ENCODE results near the gene PPP1R16B. TPM values are rescaled to one million over a fixed set of nuclear protein-coding genes. Genes with fewer than 3 reads are reported as not detected.

PPP1R16B gene
- total RNA-seq, 6 donors from 2014 or later = 7.4 to 16.8 (median 8.8) TPM

- Histone ChIP-seq H3K36me3 (no peaks in the 10 kb centered on the region), H3K9me3 (no peaks in the 10 kb centered on the region), H3K4me3 (no peak overlapping the region), H3K27me3 (no peaks in the 10 kb centered on the region), H3K27ac (no peak overlapping the region), H3K4me1 (peaks cover 0 to 10% (median 0%) of the 10 kb centered on the region in 4 donors)
- ATAC-seq (ENCODE audit: low FRiP score in 2 of 2) = no peak
- DNase-seq = no peak
- 79 to 83% methylated on average over 3 to 4 of the region's 4 CpGs for WGBS, 2 donors
- TF ChIP-seq EP300 (IDR thresholded peaks at IDR 0.05) (no peak), POLR2AphosphoS5 (IDR thresholded peaks at IDR 0.05) (no peak)
Observed at GRCh38 chr20:38844963-38845362, 39.5 kb downstream of the PPP1R16B start.

GRCh38 chr20:38847840-38848239 is 42.3 kb downstream of the PPP1R16B start:
- no peak for ATAC-seq (ENCODE audit: low FRiP score in 2 of 2)
- TF ChIP-seq POLR2AphosphoS5 (IDR thresholded peaks at IDR 0.05) = no peak
- TF ChIP-seq EP300 (IDR thresholded peaks at IDR 0.05) = no peak
- no peak for TF ChIP-seq POLR2A (IDR thresholded peaks at IDR 0.05)
- no peak for TF ChIP-seq CTCF (IDR thresholded peaks at IDR 0.05)

GRCh38 chr20:38853759-38854158 is 48.3 kb downstream of the PPP1R16B start:
- Histone ChIP-seq H3K36me3 (no peaks in the 10 kb centered on the region), H3K4me3 (no peak overlapping the region), H3K27me3 (no peaks in the 10 kb centered on the region), H3K9me3 (no peaks in the 10 kb centered on the region), H3K4me1 (no peaks in the 10 kb centered on the region), H3K27ac (no peak overlapping the region)
- ATAC-seq (ENCODE audit: low FRiP score in 2 of 2) = no peak
- 94 to 95% methylated on average over 8 of the region's 8 CpGs for WGBS, 2 donors
- no peak for DNase-seq
- TF ChIP-seq POLR2A (IDR thresholded peaks at IDR 0.05) (no peak), POLR2AphosphoS5 (IDR thresholded peaks at IDR 0.05) (no peak), CTCF (IDR thresholded peaks at IDR 0.05) (no peak), EP300 (IDR thresholded peaks at IDR 0.05) (no peak)

More at GRCh38 chr20:38847840-38848239, 42.3 kb downstream of the PPP1R16B start:
- no peaks in the 10 kb centered on the region for H3K36me3 ChIP-seq
- WGBS, 2 donors = 63 to 84% methylated on average over 1 of the region's 1 CpG
- no peaks in the 10 kb centered on the region for H3K27me3 ChIP-seq
- no peak for DNase-seq
- peaks cover 0 to 3% (median 0%) of the 10 kb centered on the region in 4 donors for H3K4me1 ChIP-seq
- H3K4me3 ChIP-seq = no peak overlapping the region
- no peak overlapping the region for H3K27ac ChIP-seq
- H3K9me3 ChIP-seq = no peaks in the 10 kb centered on the region

- Histone ChIP-seq H3K27ac (no peak overlapping the region), H3K4me3 (no peak overlapping the region), H3K4me1 (no peaks in the 10 kb centered on the region), H3K36me3 (no peaks in the 10 kb centered on the region), H3K9me3 (no peaks in the 10 kb centered on the region), H3K27me3 (no peaks in the 10 kb centered on the region)
- ATAC-seq (ENCODE audit: low FRiP score in 2 of 2) (no peak), DNase-seq (no peak)
- 80 to 84% methylated on average over 3 of the region's 3 CpGs for WGBS, 2 donors
- TF ChIP-seq EP300 (IDR thresholded peaks at IDR 0.05) (no peak), POLR2AphosphoS5 (IDR thresholded peaks at IDR 0.05) (no peak), CTCF (IDR thresholded peaks at IDR 0.05) (no peak), POLR2A (IDR thresholded peaks at IDR 0.05) (no peak)
Observed at GRCh38 chr20:38854654-38855066, 49.2 kb downstream of the PPP1R16B start.

- Histone ChIP-seq H3K4me1 (no peaks in the 10 kb centered on the region), H3K4me3 (no peak overlapping the region), H3K27me3 (no peaks in the 10 kb centered on the region), H3K36me3 (no peaks in the 10 kb centered on the region), H3K27ac (no peak overlapping the region), H3K9me3 (no peaks in the 10 kb centered on the region)
- ATAC-seq (ENCODE audit: low FRiP score in 2 of 2) = no peak
- TF ChIP-seq POLR2A (IDR thresholded peaks at IDR 0.05) (no peak), CTCF (IDR thresholded peaks at IDR 0.05) (no peak), EP300 (IDR thresholded peaks at IDR 0.05) (no peak), POLR2AphosphoS5 (IDR thresholded peaks at IDR 0.05) (no peak)
- 82 to 96% methylated on average over 5 of the region's 5 CpGs for WGBS, 2 donors
- DNase-seq = no peak
Observed at GRCh38 chr20:38855356-38855755, 49.9 kb downstream of the PPP1R16B start.

Measured in upper lobe of left lung (tissue), 6 donors.